Measurements from ENCODE around the gene RPUSD3. TPM values are rescaled to one million over a fixed set of nuclear protein-coding genes. Genes with fewer than 3 reads are reported as not detected.

The RPUSD3 gene
- total and polyA plus RNA-seq, 2 experiments from 2014 or later, result 32.6 to 38.3 TPM

DNA sequence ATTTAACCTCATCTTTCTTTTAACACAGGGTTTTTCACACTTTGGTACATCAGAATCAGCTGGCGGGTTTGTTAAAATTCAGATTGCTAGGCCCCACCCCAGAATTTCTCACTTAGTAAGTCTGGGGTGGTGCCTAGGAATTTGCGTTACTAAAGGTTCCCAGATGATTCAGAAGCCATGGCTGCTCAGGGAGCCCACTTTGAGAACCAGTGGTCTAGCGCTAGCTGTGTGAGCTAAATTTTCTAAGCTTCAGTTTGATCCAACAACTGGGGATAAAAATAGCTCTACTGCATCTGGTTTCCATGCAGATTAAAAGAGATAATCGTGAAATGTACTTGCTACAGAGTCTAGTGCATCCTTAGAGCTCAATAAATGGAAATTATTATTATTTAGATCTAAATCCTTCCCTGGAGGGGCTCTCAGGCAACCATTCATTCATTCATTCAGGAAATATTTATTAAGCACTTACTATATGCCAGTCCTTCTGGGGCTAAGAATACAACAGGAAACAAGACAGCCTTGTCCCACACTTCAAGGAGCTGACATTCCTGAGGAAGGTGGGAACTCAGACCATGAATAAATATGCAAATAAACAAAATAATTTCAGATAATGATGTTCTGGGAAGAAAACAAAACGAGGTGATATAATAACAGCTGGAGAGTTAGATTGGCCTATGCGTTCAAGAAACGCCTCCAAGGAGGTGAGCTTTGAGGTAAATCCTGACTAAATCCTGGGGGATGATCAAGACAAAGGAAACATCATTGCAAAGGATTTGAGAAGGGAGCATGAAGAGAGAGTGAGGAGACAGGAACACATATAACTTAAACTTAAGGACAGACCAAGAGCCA is 40.1 kb upstream of the RPUSD3 start:
- Histone ChIP-seq H3K4me1 (ENCODE audit: insufficient read depth) (peaks cover 15% of the 10 kb centered on the region), H3K9ac (peak overlapping the region; percentile 40), H4K20me1 (ENCODE audit: insufficient read depth) (no peaks in the 10 kb centered on the region), H3K27me3 (replicated peaks; ENCODE audit: insufficient read depth) (no peaks in the 10 kb centered on the region), H3K79me2 (ENCODE audit: insufficient read depth) (no peaks in the 10 kb centered on the region), H3F3A (ENCODE audit: insufficient read depth) (peaks cover 15% of the 10 kb centered on the region), H3K9me2 (ENCODE audit: insufficient read depth) (no peaks in the 10 kb centered on the region), H2AFZ (peak overlapping the region; percentile 43), H3K36me3 (ENCODE audit: low read depth) (no peaks in the 10 kb centered on the region), H3K4me3 (peak overlapping the region; percentile 22; the same call in 1 of the 2 replicates), H3K4me2 (ENCODE audit: unreplicated experiment) (peak overlapping the region; percentile 74), H3K27ac (peak overlapping the region; percentile 77), H3K9me3 (ENCODE audit: low read depth) (no peaks in the 10 kb centered on the region)
- TF ChIP-seq EZH2 (IDR thresholded peaks at IDR 0.05; ENCODE audit: insufficient read depth, poor library complexity, severe bottlenecking), result no peak
- TF ChIP-seq EZH2phosphoT487 (IDR thresholded peaks at IDR 0.05; ENCODE audit: insufficient read depth, low read depth), result no peak
- 46 to 48% methylated on average over 7 of the region's 7 CpGs for WGBS, 2 experiments (ENCODE audit: low coverage in 1 of 2, low lambda C conversion rate in 2 of 2, missing lambda C conversion rate in 2 of 2)
- DNase-seq, result peak; percentile 82
- in situ Hi-C loops (cut with MboI), result no loop called here

DNA sequence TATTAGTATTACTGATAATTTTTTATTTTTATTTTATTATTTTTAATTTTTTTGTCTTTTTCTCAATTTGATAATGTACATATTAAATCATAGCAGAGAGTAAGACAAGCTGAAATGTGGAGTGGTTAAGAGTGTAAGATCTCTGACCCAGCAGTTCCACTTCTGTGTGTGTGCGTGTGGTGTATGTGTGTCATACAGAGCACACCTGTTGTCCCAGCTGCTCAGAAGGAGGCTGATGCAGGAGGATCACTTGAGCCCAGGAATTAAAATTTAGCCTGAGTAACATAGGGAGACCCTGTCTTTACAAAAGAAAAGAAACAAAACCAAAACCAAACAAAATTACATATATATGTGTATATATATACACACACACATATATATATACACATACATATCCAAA is 37.6 kb upstream of the RPUSD3 start:
- no peak overlapping the region for H2AFZ ChIP-seq
- H3K4me1 ChIP-seq (ENCODE audit: insufficient read depth), result peaks cover 15% of the 10 kb centered on the region
- TF ChIP-seq EZH2 (IDR thresholded peaks at IDR 0.05; ENCODE audit: insufficient read depth, poor library complexity, severe bottlenecking) (no peak), EZH2phosphoT487 (IDR thresholded peaks at IDR 0.05; ENCODE audit: insufficient read depth, low read depth) (no peak)
- H4K20me1 ChIP-seq (ENCODE audit: insufficient read depth), result no peaks in the 10 kb centered on the region
- H3K4me2 ChIP-seq (ENCODE audit: unreplicated experiment), result no peak overlapping the region
- peaks cover 15% of the 10 kb centered on the region for H3F3A ChIP-seq (ENCODE audit: insufficient read depth)
- no peak overlapping the region for H3K4me3 ChIP-seq
- DNase-seq, result no peak
- no peaks in the 10 kb centered on the region for H3K36me3 ChIP-seq (ENCODE audit: low read depth)
- H3K27ac ChIP-seq, result no peak overlapping the region
- H3K27me3 ChIP-seq (replicated peaks; ENCODE audit: insufficient read depth), result no peaks in the 10 kb centered on the region
- no peaks in the 10 kb centered on the region for H3K9me3 ChIP-seq (ENCODE audit: low read depth)
- H3K79me2 ChIP-seq (ENCODE audit: insufficient read depth), result no peaks in the 10 kb centered on the region
- H3K9ac ChIP-seq, result no peak overlapping the region
- in situ Hi-C loops (cut with MboI), result no loop called here
- no peaks in the 10 kb centered on the region for H3K9me2 ChIP-seq (ENCODE audit: insufficient read depth)
- 83 to 95% methylated on average over 1 of the region's 1 CpG for WGBS, 2 experiments (ENCODE audit: low coverage in 1 of 2, low lambda C conversion rate in 2 of 2, missing lambda C conversion rate in 2 of 2)

DNA sequence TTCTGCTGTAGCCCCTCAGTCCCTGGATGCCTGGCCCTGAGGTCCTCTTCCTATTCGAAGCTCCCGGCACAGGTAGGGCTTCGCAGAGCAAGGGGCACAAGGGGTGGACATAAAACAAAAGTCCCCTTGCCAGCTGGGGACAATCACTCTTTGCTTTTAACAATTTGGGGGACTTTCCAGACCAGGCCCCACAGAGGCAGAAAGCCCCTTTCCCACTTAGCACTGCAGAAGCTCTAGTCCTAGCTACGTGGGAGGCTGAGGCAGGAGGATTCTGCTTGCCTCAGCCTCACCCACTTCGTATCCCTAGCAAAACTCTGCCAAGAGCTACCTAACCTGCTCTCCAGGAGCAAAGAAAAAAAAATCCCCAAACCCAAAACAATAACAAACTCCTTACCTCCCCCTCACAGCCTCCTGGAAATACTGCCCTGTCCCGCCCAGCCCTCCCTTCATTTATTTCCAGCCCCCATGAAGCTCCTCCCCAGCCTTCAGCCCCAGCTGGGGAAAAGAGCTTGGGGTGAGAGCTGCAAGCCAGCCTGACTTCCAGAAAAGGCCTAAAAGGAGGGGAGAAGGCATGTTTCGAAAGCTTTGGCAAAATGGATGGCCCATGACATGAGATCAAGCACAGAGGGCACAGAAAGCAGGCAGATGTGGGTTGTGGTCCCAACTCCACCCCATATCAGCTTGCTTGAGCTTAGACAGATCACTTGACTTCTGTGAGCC is 36.2 kb upstream of the RPUSD3 start, which contains the start of gene CIDEC:
TSS of gene CIDEC (minus strand) at position 424 of the 720 bp plus-strand sequence. CDS start 1,767 bp downstream, outside the sequence.
- Histone ChIP-seq H2AFZ (no peak within 1 kb of the TSS; the same call in 1 of the 2 replicates), H3K4me3 (no peak within 1 kb of the TSS), H3K9me3 (ENCODE audit: low read depth) (no peaks in the 10 kb centered on the region), H3K4me2 (ENCODE audit: unreplicated experiment) (no peak within 1 kb of the TSS), H4K20me1 (ENCODE audit: insufficient read depth) (no peaks in the 10 kb centered on the region), H3K36me3 (ENCODE audit: low read depth) (no peaks in the 10 kb centered on the region), H3K27ac (no peak within 1 kb of the TSS), H3K79me2 (ENCODE audit: insufficient read depth) (no peaks in the 10 kb centered on the region), H3K9ac (no peak within 1 kb of the TSS), H3F3A (ENCODE audit: insufficient read depth) (peaks cover 15% of the 10 kb centered on the region), H3K27me3 (replicated peaks; ENCODE audit: insufficient read depth) (no peaks in the 10 kb centered on the region), H3K4me1 (ENCODE audit: insufficient read depth) (peaks cover 15% of the 10 kb centered on the region), H3K9me2 (ENCODE audit: insufficient read depth) (no peaks in the 10 kb centered on the region)
- 90 to 93% methylated on average over 6 to 7 of the region's 7 CpGs for WGBS, 2 experiments (ENCODE audit: low coverage in 1 of 2, low lambda C conversion rate in 2 of 2, missing lambda C conversion rate in 2 of 2)
- in situ Hi-C loops (cut with MboI), result no loop called here
- TF ChIP-seq EZH2 (IDR thresholded peaks at IDR 0.05; ENCODE audit: insufficient read depth, poor library complexity, severe bottlenecking), result no peak
- TF ChIP-seq EZH2phosphoT487 (IDR thresholded peaks at IDR 0.05; ENCODE audit: insufficient read depth, low read depth), result no peak
- DNase-seq, result no peak

DNA sequence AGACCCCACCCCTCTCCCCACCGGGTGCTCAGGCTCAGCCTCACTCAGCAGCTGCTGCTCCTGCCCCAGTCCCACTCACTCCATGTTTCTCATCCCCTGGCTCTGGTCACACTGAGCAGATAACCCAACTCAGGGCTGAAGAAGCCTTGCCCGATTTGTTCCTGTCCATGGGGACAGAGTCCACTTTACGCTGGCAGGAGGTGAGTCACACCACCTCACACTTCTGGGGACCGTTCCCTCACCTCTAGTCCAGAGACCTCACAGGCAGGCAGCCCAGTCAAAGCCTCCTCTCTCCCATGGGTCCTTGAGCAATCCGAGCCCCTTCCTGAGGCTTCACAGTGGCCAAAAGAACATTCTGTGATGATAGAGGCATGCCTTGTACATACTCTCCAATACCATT is 34.9 kb upstream of the RPUSD3 start:
- peaks cover 3% of the 10 kb centered on the region for H3K4me1 ChIP-seq (ENCODE audit: insufficient read depth)
- peaks cover 6% of the 10 kb centered on the region for H3F3A ChIP-seq (ENCODE audit: insufficient read depth)
- H2AFZ ChIP-seq, result no peak overlapping the region
- H3K79me2 ChIP-seq (ENCODE audit: insufficient read depth), result no peaks in the 10 kb centered on the region
- H3K27ac ChIP-seq, result no peak overlapping the region
- no peak overlapping the region for H3K4me3 ChIP-seq
- H3K9ac ChIP-seq, result no peak overlapping the region
- in situ Hi-C loops (cut with MboI), result no loop called here
- H3K36me3 ChIP-seq (ENCODE audit: low read depth), result no peaks in the 10 kb centered on the region
- H3K4me2 ChIP-seq (ENCODE audit: unreplicated experiment), result no peak overlapping the region
- H4K20me1 ChIP-seq (ENCODE audit: insufficient read depth), result no peaks in the 10 kb centered on the region
- TF ChIP-seq EZH2phosphoT487 (IDR thresholded peaks at IDR 0.05; ENCODE audit: insufficient read depth, low read depth) (no peak), EZH2 (IDR thresholded peaks at IDR 0.05; ENCODE audit: insufficient read depth, poor library complexity, severe bottlenecking) (no peak)
- H3K9me3 ChIP-seq (ENCODE audit: low read depth), result no peaks in the 10 kb centered on the region
- DNase-seq, result no peak
- WGBS, 2 experiments (ENCODE audit: low coverage in 1 of 2, low lambda C conversion rate in 2 of 2, missing lambda C conversion rate in 2 of 2), result 65 to 68% methylated on average over 4 to 5 of the region's 5 CpGs
- H3K9me2 ChIP-seq (ENCODE audit: insufficient read depth), result no peaks in the 10 kb centered on the region
- no peaks in the 10 kb centered on the region for H3K27me3 ChIP-seq (replicated peaks; ENCODE audit: insufficient read depth)

Measured in GM23248 (cell line).